Erythroblast (primary cell): Measurements from ENCODE around the gene PCID2.

Source experiments
- GATA1 ChIP-seq: IDR thresholded peaks from 2 replicates; pipeline ENCODE4 v1.6.1; 2011; ENCODE audit warnings: low read depth, mild to moderate bottlenecking, control low read depth, low read length, moderate library complexity
- POLR2A ChIP-seq: IDR thresholded peaks from 2 replicates; pipeline ENCODE4 v1.6.1; 2011; ENCODE audit warnings: mild to moderate bottlenecking, low read length

DNA sequence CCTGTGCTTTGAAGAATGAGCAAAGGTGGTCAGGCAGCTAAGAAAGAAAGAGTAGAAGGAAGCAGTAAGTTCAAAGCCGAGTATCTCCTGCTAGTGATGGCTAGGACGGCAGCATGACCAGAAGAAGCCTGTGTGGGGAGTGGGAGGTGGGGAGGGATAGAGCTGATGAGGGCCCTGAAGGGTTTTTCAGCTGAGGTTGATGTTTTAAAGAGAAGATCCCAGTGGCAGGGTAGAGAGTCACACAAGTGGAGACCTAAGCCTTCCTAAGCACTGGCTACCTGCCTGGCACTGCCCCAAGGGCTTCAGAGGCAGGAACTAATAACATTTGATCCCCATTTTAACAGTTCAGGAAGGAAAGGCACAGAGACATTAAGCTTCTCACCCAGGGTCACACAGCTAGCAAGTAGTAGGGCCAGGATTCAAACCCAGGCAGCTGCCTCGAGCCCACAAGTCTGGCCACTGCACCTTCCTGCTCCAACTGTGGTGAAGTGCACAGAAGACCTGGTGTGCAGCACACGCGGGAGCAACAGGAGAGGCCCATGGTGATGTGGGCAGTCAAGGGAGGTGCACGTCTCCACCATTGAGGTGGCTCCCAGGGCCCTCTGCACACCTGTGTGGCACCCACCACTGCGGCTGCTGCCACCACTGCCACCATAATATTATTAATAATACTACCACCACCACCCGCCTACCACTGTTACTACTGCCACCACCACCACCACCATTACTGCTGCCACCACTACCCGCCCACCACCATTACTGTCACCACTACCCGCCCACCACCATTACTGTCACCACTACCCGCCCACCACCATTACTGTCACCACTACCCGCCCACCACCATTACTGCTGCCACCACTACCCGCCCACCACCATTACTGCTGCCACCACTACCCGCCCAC lies 23.1 kb upstream of the PCID2 start:
- no peak for TF ChIP-seq POLR2A
- no peak for TF ChIP-seq GATA1
